Activated T-cell treated with anti-CD3 and anti-CD28 coated beads for 48 hours (primary cell): ENCODE measurements around the gene AAGAB.
"Not testable (repeated sequence)": the region's sequence is repeated elsewhere in the genome, so short reads cannot be mapped to it uniquely, and the experiment has no call there.

Source experiments
- DNase-seq: peaks from one replicate; pipeline ENCODE4 v3.0.0-alpha.2; 2020; ENCODE audit warnings: low read depth

The AAGAB gene

GRCh38 chr15:67253101-67253500, 1.4 kb downstream of the AAGAB start:
- no peak for DNase-seq

- DNase-seq = no peak
These were observed 3.1 kb downstream of the AAGAB start for GRCh38 chr15:67251318-67251717.

GRCh38 chr15:67249830-67250229, 4.6 kb downstream of the AAGAB start:
- no peak for DNase-seq

GRCh38 chr15:67248011-67248505, 6.4 kb downstream of the AAGAB start:
- DNase-seq = no peak

- DNase-seq = not testable (repeated sequence)
These were observed 7.9 kb downstream of the AAGAB start for GRCh38 chr15:67246606-67247005.

- no peak for DNase-seq
These were observed 9.4 kb downstream of the AAGAB start for GRCh38 chr15:67244971-67245478.

- no peak for DNase-seq
These were observed 11.8 kb downstream of the AAGAB start for GRCh38 chr15:67242708-67243111.

GRCh38 chr15:67241132-67241855, 13.2 kb downstream of the AAGAB start:
- no peak for DNase-seq

GRCh38 chr15:67240235-67241131, 14.0 kb downstream of the AAGAB start:
- DNase-seq = no peak

- DNase-seq = no peak
These were observed 21.9 kb downstream of the AAGAB start for GRCh38 chr15:67232591-67232990.

- no peak for DNase-seq
These were observed 24.0 kb downstream of the AAGAB start for GRCh38 chr15:67230504-67230903.

- no peak for DNase-seq
These were observed 26.2 kb downstream of the AAGAB start for GRCh38 chr15:67228286-67228685.

GRCh38 chr15:67227846-67228245, 26.6 kb downstream of the AAGAB start:
- no peak for DNase-seq

- DNase-seq = no peak
These were observed 27.0 kb downstream of the AAGAB start for GRCh38 chr15:67227431-67227830.

GRCh38 chr15:67225336-67225735, 29.1 kb downstream of the AAGAB start:
- DNase-seq = no peak

- DNase-seq = no peak
These were observed 29.6 kb downstream of the AAGAB start for GRCh38 chr15:67224889-67225288.

- no peak for DNase-seq
These were observed 35.2 kb downstream of the AAGAB start for GRCh38 chr15:67219288-67219687.

- DNase-seq = no peak
These were observed 36.0 kb downstream of the AAGAB start for GRCh38 chr15:67218428-67218827.

- DNase-seq = no peak
These were observed 37.6 kb downstream of the AAGAB start for GRCh38 chr15:67216859-67217258.

GRCh38 chr15:67215102-67215501, 39.4 kb downstream of the AAGAB start:
- no peak for DNase-seq

- no peak for DNase-seq
These were observed 41.6 kb downstream of the AAGAB start for GRCh38 chr15:67212684-67213367.

- DNase-seq = no peak
These were observed 43.8 kb downstream of the AAGAB start for GRCh38 chr15:67210555-67211168.
